ENCODE results near the gene CALHM2.
"Not testable (repeated sequence)": the region's sequence is repeated elsewhere in the genome, so short reads cannot be mapped to it uniquely, and the experiment has no call there.

The CALHM2 gene

DNA sequence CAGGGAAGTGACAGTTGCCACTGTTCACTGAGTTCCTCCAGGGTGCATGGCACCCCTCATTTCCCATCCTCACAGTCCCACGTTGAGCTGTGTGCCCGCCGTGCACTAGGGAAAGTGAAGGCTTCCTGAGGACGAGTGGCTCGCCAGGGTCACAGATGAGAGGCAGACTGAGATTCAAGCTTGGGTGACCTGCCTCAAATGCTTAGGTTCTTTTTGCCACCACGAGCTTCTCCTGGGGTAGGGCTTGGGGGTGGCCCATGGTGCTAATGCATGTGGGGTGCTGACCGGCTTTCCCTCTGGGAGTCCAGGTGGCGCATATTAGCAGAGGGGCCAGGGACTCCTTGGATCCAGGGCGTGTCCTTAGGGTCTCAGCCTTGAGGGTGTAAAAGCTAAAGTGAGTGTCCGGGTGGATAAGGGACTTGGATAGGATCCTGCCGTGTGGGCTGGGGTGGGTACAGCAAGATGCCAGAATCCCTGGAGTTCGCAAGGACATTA, 1.9 kb downstream of the CALHM2 start:
- no peak for DNase-seq (ENCODE audit: low spot score)

DNA sequence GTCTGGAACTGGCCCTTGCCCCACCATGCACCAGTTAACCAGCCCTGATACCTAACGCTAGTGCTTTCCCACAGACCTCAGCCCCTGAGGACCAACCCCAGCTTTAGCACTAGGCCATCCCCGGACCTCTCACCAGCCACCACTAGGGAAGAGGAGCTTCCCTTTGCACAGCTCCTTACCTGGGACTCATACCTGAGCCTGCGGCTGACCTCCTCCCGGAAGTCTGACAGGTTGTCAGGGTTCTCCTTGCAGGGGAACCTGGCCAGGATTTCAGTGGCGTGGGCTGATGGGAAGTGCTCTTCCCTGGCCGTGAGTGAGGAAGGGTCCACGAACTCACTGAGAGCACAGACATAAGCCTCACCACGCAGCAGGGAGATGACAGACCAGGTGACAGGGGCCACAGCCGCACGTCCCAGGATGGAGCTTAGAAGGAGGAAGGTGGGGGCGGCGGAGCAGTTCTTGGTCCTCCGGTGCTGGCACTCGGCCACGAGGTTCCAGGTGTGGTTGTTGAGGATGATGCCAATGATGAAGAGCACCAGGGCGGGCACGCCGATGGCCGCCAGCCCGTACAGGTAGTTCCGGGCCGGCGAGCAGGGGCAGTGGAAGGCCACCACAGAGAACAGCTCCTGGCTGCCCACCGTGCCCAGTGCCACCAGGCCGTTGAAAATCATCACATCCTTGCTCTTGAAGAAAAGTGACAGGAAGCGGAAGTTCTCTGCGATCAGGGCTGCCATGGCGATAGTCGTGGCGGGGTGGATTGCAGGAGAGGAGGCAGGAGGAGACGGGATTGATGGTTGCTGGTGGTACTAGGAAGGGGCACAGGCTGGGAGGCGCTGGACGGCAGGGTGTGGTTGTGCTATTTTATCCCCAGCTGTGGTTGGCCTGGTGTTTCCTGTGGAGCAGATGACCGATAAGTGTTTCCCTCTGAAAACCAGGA, 2.7 kb downstream of the CALHM2 start:
- no peak for DNase-seq (ENCODE audit: low spot score)

DNA sequence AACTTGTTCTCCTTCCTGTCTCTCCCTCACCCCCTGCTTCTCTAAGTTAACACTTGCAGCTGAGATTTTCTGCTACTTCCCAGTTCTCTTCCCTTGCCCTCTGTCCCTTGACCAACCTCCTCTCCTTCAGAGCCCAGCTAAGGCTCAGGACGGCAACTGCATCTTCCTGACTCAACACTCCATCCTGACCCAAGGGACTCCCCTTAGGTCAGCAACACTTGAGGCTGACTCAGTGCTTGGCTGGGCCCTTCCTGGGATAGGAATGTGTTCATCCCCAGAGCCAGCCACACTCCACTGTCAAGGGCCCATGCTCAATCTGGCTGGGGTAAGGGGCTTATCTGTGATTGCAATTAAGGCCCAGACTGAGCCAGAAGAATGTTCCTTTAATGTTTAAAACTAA, 3.4 kb downstream of the CALHM2 start:
- DNase-seq (ENCODE audit: low spot score), result peak; percentile 49

DNA sequence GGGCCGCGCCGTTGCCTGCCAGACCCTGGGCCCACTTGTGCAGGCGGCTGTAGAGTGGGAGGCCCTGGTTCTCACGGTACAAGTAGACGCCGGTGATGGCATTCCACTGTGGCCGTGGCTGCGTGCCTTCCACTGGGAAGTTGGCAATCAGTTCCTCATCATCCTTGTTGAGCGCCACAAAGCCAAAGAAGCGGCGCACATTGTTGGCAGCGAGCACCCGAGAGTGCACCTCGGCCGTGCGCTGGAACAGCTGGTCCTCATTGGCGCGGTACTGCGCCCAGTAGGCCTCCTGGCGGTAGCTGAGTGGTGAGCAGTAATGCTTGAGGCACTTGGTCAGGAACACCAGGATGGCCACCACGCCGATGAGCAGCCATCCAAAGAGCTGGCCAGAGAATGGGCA, 5.0 kb downstream of the CALHM2 start:
- DNase-seq (ENCODE audit: low spot score), result no peak

DNA sequence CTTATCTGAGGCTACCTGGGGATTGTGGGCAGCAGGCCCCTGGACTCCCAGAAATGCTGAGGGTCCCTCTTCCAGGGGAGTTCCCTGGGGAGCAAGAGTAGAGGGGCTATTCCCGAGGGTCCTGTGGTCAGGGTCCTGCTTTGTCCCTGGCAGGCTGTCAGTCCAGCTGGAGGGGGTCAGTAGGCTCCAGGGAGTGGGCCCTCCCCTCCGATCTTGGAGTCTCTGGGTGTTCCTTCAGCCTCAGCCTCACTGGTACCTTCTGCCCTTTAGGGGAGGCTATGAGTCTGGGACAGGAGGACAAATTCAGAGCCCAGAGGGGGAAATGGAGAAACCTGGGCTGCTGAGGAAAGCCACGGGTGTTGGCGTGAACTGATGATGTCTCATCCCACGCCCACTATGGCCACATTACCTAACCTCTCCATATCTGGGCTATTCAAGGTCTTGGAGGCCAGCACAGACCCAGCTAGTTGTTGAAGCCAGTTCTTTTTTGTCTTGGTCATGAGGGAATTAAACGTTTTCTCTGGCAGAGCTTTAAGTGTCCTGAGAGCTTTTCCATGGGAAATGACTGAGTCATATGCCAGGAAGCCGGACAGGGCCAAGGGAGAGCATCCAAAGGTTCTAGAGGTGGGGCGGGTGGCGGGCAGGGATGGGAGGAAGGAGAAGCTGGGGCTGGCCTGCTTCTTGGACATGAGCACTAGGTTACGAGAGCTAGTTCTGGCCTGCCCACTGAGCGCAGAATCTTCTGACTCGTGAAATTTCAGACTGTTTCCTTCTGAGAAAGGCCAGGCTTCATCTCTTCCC, 6.2 kb downstream of the CALHM2 start:
- no peak for DNase-seq (ENCODE audit: low spot score)

DNA sequence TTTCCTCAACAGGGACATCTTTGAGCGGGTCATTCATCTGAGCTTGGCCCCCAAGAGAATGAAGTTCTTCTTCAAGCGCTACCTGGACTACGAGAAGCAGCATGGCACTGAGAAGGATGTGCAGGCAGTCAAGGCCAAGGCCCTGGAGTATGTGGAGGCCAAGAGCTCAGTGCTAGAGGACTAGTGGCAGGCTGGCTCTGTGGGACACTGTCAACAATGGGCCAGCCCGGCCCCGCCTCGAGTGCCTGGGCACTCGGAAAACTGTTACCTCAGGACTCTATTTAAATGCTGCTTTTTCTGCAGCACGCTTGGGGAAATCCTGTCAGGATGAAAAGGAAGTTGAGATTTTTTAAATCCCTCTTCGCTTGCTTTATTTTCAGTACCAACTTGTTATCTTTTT, 6.8 kb downstream of the CALHM2 start:
- DNase-seq (ENCODE audit: low spot score), result no peak

DNA sequence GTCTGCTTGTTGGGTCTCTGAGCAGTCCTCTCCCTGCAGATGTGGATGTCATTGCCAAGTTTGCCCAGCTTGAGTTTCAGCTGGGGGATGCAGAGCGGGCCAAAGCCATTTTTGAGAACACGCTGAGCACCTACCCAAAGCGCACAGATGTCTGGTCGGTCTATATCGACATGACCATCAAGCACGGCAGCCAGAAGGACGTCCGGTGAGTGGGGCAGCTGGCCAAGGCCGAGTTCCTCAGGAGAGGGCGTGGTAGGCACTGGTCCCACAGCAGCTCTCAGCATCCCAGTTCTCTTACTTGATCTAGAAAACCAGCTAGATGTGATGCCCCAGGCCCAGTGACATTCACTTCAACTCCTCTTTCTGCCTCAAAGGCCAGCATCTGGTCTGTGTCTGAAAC, 7.7 kb downstream of the CALHM2 start:
- DNase-seq (ENCODE audit: low spot score), result no peak

DNA sequence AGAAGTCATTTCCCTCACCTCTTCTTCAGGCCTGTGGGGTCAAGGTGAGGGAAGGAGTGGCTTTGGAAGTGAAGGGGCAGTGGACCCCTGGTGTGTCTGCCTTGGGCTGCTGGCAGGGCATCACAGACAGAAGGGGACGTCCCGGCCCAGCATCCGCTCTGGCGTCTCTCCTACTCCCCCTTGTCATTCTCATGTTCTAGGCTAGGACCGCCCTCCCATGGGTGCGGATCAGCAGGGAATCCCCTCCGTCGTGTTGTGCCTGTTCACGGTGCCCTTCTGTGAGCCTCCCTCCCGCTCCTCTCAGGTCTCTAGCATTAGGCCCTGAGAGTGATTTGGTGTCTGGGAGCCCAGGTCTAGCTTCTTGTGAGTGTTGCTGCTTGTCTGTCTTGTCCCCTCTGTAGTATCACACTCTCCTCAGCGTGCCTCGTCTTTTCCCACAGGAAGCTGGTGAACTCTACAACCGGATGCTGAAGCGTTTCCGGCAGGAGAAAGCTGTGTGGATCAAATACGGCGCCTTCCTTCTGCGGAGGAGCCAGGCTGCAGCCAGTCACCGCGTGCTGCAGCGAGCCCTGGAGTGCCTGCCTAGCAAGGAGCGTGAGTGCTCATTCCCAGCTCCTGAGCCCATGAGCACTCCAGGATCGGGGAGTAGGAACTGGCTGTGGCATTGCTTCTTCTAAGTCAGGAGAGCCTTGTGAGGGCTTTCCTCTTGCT, 8.5 kb downstream of the CALHM2 start:
- DNase-seq (ENCODE audit: low spot score), result no peak

DNA sequence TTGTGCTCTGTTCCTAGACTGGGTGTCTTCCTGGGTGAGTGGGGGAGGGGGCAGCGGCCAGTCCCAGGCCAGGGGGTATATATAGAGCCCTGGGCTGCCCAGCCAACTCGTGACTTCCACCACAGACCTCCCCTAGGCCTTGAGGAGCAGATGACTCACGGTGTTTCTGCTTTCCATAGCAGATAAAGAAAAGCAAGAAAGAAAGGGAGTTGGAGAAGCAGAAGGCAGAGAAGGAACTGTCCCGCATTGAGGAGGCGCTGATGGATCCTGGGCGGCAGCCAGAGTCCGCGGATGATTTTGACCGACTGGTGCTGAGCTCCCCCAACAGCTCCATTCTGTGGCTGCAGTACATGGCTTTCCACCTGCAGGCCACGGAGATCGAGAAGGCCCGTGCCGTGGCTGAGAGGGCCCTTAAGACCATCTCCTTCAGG, 10.1 kb downstream of the CALHM2 start:
- DNase-seq (ENCODE audit: low spot score), result no peak

DNA sequence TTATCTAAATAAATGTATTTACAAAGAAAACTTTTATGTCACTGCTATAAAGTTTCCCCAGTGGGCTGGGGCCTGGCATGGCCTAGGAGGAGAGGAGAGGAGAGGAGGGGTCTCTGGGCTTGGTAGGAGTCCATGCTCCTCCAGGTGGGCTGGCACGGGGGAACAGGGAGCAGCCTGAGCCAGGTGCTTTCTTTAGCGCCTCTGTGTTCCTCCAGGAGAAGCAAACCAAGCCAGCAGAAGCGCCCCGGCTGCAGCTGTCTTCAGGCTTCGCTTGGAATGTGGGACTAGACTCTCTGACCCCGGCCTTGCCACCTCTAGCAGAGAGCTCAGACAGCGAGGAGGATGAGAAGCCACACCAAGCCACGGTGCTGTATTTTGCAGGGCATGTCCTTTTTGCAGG, 10.6 kb downstream of the CALHM2 start:
- DNase-seq (ENCODE audit: low spot score), result no peak

DNA sequence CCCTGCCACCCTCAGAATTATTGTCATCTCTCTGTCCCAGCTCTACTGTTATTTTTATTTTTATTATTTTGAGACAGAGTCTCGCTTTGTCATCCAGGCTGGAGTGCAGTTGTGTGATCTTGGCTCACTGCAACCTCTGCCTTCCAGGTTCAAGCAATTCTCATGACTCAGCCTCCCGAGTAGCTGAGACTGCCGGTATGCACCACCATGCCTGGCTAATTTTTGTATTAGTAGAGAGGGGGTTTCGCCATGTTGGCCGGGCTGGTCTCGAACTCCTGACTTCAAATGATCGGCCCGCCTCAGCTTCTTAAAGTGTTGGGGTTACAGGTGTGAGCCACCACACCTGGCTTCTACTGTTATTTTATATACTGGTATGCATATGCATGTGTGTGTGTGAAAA, 11.0 kb downstream of the CALHM2 start:
- no peak for DNase-seq (ENCODE audit: low spot score)

DNA sequence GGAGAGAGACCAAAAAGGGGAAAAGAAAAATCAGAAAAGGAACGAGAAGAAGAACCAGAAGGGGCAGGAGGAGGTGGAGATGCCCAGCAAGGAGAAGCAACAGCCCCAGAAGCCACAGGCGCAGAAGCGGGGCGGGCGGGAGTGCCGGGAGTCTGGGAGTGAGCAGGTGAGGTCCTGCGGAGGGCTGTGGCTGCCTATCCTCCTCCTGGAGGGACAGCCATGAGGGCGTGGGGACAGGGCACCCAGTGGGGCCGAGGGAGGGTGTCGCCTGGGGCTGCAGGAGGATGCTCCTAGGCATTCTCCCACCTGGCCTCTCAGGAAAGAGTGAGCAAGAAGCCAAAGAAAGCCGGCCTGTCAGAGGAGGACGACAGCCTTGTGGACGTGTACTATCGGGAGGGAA, 11.8 kb downstream of the CALHM2 start:
- DNase-seq (ENCODE audit: low spot score), result no peak

DNA sequence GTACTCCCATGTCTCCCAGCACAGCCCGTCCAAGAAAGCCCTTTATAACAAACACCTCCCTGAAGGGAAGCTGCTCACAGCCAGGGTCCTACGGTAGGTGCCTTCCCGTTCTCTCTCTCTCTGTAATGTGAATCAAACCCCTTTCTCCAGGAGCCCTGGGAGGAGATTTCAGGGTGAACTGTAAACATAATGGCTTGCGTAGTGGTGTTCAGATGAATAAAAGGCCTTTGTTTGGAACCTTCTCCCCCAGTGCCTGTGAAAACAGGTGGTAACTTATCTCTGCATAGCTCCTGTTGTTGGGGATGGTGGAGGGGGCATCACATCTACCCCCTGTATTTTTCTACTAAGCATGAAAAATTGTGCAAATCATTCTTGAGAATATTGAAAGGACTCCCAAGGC, 12.4 kb downstream of the CALHM2 start:
- no peak for DNase-seq (ENCODE audit: low spot score)

DNA sequence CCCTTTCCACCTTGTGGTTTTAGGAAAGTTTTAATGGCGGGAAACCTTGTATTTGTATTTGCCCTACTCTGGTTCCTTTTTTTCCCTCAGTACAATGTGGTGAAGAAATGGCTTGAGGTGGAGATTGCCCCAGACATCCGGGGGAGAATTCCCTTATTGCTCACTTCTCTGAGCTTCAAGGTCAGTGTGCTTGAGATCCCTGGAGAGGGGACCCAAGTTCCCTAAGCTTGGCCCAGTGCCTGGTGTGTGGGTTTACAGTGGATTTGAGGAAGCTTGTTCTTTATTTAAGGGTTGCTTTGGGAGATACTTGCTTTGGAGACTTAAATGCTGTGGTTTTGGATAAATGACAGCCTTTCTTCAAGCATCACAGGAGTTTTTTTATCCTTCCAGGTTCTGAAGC, 18.3 kb downstream of the CALHM2 start:
- DNase-seq (ENCODE audit: low spot score), result no peak

DNA sequence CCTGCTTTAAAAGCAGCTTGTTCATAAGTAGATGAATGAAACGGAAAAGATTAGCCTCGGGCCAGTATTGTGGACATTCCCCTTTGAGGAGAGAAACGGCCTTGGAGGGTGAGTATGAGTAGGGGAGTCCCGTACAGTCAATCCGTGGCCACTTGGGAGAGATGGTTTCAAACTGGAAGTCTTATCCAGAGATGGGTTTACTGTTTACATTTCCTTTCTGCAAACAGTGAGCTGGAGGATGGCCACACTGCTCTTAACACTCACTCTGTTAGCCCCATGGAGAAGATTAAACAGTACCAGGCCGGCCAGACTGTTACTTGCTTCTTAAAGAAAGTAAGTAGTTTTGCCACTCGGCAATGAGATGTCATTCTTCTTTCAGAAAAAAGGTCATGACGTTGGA, 20.3 kb downstream of the CALHM2 start:
- DNase-seq (ENCODE audit: low spot score), result no peak

DNA sequence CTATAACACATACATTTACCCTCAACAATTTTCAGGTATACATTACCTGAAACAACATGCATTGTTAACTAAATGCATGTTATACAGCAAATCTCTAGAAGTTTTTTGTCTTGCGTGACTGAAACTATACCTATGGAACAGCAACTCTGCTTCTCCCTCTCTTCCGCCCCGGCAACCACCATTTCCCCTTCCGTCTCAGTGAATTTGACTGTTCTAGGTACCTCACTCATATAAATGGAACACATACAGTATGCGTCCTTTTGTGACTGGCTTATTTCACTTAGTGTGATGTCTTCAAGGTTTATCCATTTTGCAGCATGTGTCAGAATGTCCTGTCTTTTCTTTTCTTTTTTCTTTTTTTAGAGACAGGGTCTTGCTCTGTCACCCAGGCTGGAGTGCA, 22.5 kb downstream of the CALHM2 start:
- DNase-seq (ENCODE audit: low spot score), result no peak

DNA sequence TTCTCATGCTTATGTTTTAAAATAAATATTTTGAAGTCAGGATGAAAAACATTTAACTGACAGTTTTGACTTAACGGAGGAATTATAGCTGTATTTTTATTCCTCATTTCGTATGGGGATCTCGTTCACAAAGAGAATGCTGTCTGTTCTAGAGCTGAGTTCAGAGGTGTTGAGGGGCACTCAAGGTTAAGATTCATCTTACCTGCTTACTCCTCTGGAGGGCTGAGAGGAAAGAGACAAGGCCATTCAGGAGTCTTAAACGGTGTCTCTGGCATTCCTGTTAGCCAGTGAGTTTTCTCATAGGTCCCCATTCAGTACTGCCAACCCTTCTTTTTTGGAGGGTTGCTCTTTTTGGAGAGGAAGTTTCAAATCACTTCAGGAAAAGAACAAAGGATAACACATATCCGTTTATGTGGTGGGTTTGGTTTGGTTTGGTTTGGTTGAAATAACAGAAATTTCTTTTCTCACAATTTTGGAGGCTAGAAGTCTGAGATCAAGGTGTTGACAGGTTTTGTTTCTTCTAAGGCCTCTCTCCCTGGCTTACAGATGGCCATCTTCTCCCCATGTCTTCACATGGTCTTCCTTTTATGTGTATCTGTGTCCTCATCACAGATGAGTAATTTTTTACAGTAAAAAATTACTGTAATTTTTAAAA, 23.1 kb downstream of the CALHM2 start:
- DNase-seq (ENCODE audit: low spot score), result no peak

DNA sequence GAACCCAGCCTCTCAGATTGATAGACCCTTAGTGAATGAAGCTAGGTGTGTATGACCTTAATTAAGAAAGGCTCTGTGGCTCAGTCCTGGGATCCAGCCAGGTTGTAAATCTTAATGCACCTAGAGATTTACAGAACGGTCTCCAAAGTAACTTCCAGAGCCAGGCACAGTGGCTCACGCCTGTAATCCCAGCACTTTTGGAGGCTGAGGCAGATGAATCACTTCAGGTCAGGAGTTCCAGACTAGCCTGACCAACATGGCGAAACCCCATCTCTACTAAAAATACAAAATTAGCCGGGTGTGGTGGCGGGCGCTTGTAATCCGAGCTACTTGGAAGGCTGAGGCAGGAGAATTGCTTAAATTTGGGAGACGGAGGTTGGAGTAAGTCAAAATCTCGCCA, 24.3 kb downstream of the CALHM2 start:
- no peak for DNase-seq (ENCODE audit: low spot score)

DNA sequence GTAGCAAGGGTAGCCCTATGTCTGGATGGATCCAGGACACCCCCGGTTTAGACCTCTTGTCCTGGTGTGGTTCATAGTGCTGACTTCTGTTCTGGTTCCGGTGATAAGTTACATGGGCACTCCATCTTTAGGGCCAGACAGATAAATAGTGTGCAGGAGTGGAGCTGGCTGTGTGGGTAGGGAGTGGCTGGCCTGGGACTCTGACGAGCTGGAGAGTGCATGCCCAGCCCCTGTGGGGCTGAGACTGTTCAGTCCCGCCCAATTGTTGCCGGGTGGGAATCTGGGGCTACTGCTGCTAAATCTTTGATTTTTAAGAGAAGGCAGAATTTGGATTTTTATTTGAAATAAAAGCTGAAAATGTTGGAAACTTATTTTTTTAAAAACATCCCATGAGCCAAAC, 28.4 kb downstream of the CALHM2 start:
- DNase-seq (ENCODE audit: low spot score), result no peak

DNA sequence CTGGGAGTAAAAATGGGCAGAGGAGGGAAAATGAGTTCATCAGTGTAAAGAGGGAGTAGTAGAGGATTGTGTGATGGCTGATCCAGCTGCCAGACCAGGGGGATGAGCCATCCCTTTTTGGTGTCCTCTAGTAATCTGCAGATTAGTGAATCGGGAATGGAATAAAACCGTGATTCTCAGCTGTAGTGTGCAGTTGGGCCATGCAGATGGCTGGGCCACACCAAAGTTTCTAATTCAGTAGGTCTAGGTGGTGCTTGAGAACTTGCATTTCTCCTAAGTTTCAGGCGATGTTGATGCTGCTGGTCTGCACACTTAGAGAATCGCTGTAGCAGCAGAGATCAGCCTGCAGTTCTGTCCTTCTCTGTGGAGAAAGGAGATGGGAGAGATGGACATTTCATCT, 33.1 kb downstream of the CALHM2 start:
- no peak for DNase-seq (ENCODE audit: low spot score)

DNA sequence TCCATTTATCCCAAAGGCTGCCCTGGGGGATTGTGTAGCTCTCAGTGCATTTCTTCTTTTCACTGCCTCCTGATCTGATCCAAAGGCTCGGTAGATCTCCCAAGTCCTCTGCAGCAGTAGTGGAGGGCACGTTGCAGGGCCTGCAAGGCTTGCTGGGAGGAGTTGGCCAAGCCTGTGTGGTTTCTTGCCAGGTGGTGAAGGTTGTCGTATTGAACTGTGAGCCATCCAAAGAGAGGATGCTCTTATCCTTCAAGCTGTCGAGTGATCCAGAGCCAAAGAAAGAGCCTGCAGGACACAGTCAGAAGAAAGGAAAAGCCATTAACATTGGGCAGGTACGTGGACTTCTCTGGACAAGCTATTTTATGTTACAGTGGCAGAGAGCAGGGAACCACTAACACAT, 34.6 kb downstream of the CALHM2 start:
- no peak for DNase-seq (ENCODE audit: low spot score)

DNA sequence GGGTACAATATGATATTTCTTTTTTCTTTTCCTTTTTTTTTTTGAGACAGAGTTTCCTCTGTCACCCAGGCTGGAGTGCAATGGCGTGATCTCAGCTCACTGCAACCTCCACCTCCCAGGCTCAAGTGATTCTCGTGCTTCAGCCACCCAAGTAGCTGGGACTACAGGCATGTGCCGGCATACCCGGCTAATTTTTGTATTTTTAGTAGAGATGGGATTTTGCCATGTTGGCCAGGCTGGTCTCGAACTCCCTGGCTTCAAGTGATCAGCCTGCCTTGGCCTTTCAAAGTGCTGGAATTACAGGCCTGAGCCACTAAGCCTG, 35.1 kb downstream of the CALHM2 start:
- DNase-seq (ENCODE audit: low spot score), result not testable (repeated sequence)
